HG03159 (cell line): ENCODE results near the gene PAPSS2.

Source experiments
- ATAC-seq: cut with Tn5 transposase; IDR thresholded peaks from one replicate; pipeline ENCODE4 v1.9.1; 2021; ENCODE audit warnings: mild to moderate bottlenecking, moderate library complexity; ENCODE audit not compliant: unreplicated experiment

PAPSS2 gene

GRCh38 chr10:87669752-87670151 is 10.1 kb downstream of the PAPSS2 start:
- no peak for ATAC-seq

DNA sequence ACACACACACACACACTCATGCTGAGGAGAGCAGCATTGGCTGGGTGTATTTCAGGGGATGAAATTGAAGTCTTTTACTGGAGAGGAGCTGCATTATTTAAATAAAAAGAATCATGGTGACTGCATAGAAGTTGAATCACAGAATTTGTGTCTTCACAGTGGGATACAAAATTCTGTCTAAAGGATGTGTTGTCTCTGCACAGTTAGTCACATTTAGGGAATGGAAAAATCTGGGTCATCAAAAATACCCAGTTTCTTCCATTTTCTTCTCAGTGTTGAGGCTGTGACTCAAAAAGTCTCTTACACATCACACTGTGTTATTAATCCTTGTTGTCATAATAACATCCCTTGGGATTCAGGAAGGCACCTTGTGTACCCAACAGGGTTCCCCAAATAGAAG is 10.9 kb downstream of the PAPSS2 start:
- ATAC-seq = no peak

- ATAC-seq = no peak
These were observed 11.6 kb downstream of the PAPSS2 start for GRCh38 chr10:87671139-87671815.

DNA sequence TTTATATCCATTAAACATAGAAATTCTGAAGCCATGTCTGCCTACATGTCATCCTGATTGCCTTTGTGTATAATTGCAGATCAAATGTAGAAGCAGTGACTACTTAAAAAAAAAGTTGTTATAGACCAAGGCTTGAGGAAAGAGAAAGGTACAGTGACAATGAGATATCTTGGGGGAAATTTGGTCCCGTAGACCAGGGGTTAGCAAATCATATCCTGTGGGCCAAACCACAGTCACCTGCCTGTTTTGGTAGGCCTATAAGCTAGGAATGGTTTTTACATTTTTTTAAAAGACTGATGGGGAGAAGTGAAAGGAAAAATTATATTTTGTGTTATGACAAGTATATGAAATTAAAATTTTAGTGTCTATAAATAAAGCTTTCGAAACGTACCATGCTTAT is 12.9 kb downstream of the PAPSS2 start:
- ATAC-seq = no peak

DNA sequence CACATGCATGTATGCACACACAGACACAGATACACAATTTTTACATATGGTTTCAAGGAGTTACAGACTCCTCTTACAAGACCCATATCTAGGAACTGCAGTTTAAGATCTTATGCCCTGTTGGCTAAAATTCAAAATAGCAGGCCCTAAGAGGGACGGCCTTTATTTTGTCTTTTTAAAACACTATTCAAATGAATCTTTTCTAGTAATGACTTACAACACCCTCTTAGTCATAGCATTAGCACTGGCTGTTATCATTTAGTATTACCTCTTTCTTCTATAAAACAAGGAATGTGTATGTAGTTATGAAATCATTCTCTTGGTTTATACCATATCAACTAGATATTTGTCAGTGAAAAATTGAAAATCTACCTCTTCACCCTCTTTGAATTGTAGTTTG is 15.3 kb downstream of the PAPSS2 start:
- ATAC-seq = no peak

DNA sequence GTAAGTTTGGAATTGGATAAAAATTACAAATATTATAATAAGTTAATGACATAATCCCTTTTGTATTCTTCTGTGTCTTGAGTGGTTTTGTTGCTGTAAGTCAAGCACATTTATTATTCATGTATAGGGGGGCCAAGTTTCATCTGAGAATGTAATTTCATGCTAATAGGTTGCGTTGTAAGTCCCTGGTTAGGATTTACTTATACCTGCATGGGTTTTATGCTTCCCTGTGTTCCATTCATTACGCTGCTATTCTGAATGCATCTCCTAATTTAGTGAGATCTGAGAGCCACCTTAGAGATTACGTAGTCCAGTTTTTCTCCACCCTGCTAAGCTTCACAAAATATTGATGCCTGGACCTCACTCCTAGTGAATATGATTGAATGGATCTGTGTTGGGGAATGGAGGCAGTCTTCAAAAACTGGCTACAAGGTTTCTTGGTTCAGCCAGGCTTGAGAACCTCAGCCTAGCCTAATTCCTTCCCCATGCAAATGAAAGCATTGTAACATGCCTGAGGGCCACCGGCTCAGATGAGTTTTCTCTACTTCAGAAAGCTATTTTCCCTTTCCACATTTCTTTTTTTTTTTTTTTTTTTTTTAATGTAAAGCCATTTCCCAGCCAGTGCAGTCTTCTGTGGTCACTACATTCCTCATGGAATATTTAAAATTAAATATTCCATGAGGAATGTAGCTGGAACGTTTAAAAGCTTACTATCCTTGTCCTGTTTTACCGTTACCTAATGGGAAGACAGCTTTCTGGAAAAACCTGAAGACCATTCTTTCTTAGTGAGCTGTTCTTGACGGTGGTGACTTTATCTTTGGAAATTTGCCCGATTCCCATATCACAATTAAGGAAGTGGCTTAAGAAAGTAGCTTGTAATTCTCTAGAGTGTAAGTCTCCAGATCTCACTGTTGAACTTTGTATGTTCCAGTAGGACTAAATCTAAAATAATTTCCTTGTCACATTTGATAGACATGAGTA is 16.0 kb downstream of the PAPSS2 start:
- no peak for ATAC-seq

DNA sequence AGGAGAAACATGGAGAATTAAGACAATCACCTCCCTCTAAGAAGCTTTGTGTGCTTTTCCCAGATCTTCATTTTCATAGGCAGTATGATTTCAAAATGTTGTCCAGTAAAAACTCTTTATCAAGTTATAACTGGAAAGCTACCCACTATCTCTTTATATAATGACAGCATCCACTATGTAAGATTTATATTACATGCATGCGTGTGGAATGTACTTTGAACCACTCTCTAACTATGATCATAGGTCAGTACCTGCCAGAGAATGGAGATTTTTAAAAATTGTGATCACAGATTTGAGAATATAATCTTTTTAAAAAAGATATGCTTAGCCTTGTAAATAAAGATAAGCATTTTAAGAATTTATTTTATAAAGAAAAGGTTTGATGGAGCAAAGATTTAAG is 17.9 kb downstream of the PAPSS2 start:
- no peak for ATAC-seq

DNA sequence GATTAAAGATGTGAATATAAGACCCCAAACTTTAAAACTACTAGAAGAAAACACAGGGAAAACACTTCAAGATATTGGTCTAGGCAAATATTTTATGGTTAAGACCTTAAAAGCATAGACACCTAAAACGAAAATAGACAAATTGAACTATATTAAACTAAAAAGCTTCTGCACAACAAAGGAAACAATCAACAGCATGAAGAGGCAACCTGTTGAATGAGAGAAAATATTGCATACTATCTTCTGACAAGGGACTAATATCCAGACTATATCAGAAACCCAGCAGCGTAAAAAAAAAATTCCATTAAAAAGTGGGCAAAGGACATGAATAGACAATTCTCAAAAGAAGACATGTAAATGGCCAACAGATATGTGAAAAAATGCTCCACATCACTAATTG is 18.6 kb downstream of the PAPSS2 start:
- ATAC-seq = no peak

DNA sequence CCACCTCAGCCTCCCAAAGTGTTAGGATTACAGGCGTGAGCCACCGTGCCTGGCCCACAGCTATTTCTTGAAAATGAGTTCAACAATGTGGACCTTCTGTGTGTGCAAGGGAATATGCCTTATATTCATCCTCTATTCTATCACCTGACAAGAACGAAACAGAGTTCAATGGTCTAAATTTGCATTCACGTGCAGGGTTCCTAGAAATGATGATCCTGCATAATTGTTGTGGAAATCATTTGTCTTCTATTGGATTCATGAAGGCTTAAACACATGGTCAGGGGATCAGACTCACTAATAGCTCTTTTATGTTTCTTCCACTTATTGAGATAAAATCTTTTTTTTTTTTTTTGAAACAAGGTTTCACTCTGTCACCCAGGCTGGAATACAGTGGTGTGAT is 23.7 kb downstream of the PAPSS2 start:
- no peak for ATAC-seq

GRCh38 chr10:87684001-87684638 is 24.4 kb downstream of the PAPSS2 start:
- ATAC-seq = no peak

GRCh38 chr10:87685832-87686574 is 26.3 kb downstream of the PAPSS2 start:
- ATAC-seq = no peak

DNA sequence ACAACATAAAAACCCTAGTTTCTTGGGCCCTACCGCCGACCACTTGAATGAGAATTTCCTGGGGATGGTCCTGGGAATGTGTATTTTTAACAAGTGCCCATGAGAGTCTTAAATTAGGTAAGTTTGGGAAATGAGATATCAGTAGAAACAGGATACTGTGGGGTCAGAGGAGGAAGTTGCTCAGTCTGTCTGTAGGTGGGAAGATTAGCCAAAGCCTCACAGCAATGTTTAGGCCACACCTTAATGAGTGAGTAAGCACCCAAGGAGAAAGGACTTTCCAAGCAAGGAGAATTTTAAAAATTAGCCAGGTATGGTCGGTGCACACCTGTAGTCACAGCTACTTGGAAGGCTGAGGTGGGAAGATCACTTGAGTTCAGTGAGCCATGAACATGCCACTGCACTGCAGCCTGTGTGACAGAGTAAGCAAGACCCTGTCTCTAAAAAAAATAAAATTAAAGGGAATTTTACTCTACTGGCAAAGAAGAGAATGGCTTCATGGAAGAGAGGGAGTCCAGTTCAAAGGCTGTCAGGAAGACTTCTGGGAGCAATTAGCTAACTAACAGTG is 31.9 kb downstream of the PAPSS2 start:
- ATAC-seq = no peak

- ATAC-seq = no peak
These were observed 33.3 kb downstream of the PAPSS2 start for GRCh38 chr10:87692956-87693484.

DNA sequence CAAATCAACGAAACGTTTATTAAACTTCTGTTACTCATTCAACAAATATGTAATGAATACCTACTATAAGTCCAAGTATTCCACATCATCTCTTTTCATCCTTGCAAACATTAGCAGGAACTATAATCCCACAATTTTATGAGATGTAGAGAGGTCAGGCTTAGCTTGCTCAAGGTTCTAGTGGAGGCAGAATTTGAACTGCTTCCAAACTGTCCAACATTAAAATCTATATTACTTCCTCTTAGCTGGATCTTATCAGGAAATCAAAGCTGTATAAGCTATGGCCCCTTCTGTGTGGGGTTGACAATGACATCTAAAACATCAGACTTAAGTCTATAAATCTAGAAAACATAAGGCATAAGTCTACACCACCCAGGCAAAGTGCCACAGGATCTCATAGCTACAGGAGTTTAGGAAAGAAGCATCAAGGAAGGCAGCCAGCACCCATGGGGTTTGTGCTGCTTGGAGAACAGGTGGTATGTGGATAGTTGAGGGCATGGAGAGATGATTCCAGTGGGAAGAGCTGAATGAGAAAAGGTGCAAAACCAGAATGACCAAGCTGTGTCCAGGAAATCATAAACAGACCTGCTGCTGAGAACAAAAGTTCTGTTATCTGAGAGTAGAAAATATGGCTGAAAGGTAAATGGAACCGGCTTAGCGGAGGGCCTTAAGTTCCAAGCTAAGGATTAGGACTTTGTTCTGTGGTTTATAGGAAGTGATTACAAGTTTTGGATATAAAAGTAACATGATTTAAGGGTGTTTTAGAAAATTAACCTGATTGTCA is 34.5 kb downstream of the PAPSS2 start:
- no peak for ATAC-seq

- ATAC-seq = no peak
These were observed 35.4 kb downstream of the PAPSS2 start for GRCh38 chr10:87695074-87695473.

DNA sequence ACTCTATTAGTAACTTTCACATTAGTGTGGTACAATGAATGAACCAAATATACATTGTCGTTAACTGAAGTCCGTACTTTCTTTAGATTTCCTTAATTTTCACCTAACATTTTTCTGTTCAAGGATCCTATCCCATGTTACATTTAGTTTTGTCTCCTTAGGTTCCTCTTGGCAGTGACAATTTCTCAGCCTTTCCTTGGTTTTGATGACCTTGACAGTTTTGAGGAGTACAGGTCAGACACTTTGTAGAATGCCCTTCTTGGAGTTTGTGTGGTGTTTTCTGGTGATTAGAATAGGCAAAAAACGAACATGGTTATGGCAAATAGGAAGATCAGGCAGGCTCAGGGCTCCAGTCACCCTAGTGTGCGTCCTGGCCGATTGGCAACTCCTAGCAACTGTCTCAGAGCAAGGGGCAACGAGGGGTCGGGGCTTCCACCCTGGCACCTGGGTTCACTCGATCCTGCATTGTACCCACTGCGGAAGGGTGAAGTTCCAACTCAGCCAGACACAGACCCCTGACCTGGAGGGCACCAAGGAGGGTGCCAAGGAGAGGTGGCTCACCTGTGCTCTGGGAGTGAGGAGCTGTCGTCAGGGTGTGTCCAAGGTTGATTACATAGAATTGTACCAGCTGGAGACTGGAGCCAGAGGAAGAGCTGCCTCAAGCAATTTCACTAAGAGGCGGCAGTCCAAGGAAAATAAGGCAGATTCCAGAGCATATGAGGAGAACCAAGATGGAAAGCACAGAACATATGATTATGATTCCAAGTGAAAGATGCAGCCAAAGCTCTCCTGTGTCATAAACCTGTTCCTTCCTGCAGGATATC is 37.5 kb downstream of the PAPSS2 start:
- no peak for ATAC-seq

DNA sequence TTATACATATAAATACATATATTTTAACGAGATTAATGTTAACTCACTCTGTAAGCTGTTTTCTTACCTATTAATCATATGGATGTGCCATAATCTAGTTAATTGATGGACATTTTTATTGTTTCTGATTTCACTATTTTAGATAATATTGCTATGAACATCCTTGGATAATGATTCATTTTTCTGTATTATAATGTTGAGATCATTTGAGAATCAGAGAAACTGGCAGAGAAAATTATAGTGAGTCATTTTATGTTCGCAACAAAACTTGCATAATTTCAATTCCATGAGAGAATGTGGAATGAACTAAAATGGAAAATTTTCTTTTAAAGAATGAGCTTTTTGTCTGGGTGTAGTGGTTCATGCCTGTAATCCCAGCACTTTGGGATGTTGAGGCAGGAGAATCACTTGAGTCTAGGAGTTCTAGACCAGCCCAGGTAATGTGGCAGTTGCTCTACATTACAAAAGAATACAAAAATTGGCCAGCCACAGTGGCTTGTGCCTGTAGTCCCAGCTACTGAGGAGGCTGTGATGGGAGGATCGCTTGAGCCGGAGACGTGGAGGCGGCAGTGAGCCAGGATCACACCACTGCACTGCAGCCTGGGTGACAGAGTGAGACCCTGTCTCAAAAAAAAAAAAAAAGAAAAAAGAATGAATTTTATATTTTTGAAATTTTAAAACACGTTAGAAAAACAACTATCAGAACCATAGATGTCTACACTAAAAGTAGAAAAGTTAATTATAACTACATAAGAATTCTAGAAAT is 40.5 kb downstream of the PAPSS2 start:
- no peak for ATAC-seq
